Liver (tissue), 9 donors: Measurements from ENCODE around the gene SPAG9. TPM values are rescaled to one million over a fixed set of nuclear protein-coding genes. Genes with fewer than 3 reads are reported as not detected.

Experiments used
- DNase-seq: peaks from one replicate; pipeline ENCODE4 v3.0.0-alpha.2; 2017; ENCODE audit warnings: low spot score
- H3K27ac ChIP-seq, 2 donors: one replicate each; pipeline ENCODE4 v1.7.0; 2013; ENCODE audit warnings: inconsistent platforms in 2 of 2, low read length in 2 of 2, control low read depth in 1 of 2, low read depth in 1 of 2, mild to moderate bottlenecking in 1 of 2
- H3K27me3 ChIP-seq, 4 donors: one replicate each; pipeline versions ENCODE4 v1.6.1 to v1.7.0; 2013; ENCODE audit warnings: low read length in 3 of 4, inconsistent platforms in 1 of 4, mild to moderate bottlenecking in 1 of 4, moderate library complexity in 1 of 4; ENCODE audit not compliant: control insufficient read depth in 4 of 4, insufficient read depth in 4 of 4
- H3K36me3 ChIP-seq, 4 donors: one replicate each; pipeline versions ENCODE4 v1.6.1 to v1.7.0; 2013; ENCODE audit warnings: low read length in 3 of 4, mild to moderate bottlenecking in 3 of 4, low read depth in 1 of 4, moderate library complexity in 1 of 4; ENCODE audit not compliant: control insufficient read depth in 4 of 4, insufficient read depth in 3 of 4
- H3K4me1 ChIP-seq, 4 donors: one replicate each; pipeline versions ENCODE4 v1.6.1 to v1.7.0; 2013; ENCODE audit warnings: low read length in 3 of 4, mild to moderate bottlenecking in 3 of 4, moderate library complexity in 1 of 4; ENCODE audit not compliant: control insufficient read depth in 4 of 4, insufficient read depth in 4 of 4
- H3K4me3 ChIP-seq, 3 donors: one replicate each; pipeline versions ENCODE4 v1.6.1 to v1.7.0; 2013; ENCODE audit warnings: low read length in 3 of 3, control low read depth in 1 of 3, low read depth in 1 of 3, mild to moderate bottlenecking in 1 of 3
- H3K9ac ChIP-seq, 2 donors: one replicate each; pipeline ENCODE4 v1.7.0; 2013; ENCODE audit warnings: low read length in 2 of 2, mild to moderate bottlenecking in 2 of 2, moderate library complexity in 2 of 2, control low read depth in 1 of 2, low read depth in 1 of 2
- H3K9me3 ChIP-seq, 4 donors: one replicate each; pipeline versions ENCODE4 v1.6.1 to v1.7.0; 2013; ENCODE audit warnings: low read length in 3 of 4; ENCODE audit not compliant: control insufficient read depth in 4 of 4
- EGR1 ChIP-seq, 2 donors: IDR thresholded peaks; 2 replicates each; pipeline ENCODE4 v1.6.1; 2016 to 2018; ENCODE audit warnings: antibody characterized with exemption in 2 of 2, low read depth in 2 of 2
- FOXA2 ChIP-seq: IDR thresholded peaks from 2 replicates; pipeline ENCODE4 v1.6.1; 2016; ENCODE audit warnings: antibody characterized with exemption
- HNF4A ChIP-seq, 2 donors: conservative IDR thresholded peaks; 2 replicates each; pipeline ENCODE4 v1.6.1; 2016; ENCODE audit warnings: antibody characterized with exemption in 2 of 2, mild to moderate bottlenecking in 2 of 2
- HNF4G ChIP-seq: IDR thresholded peaks from 2 replicates; pipeline ENCODE4 v1.6.1; 2016; ENCODE audit warnings: antibody characterized with exemption
- NR2F2 ChIP-seq: IDR thresholded peaks from 2 replicates; pipeline ENCODE4 v1.6.1; 2016; ENCODE audit warnings: antibody characterized with exemption
- RAD21 ChIP-seq, 2 donors: IDR thresholded peaks; 2 replicates each; pipeline ENCODE4 v1.6.1; 2016; ENCODE audit warnings: antibody characterized with exemption in 2 of 2, mild to moderate bottlenecking in 2 of 2
- SP1 ChIP-seq: IDR thresholded peaks from 2 replicates; pipeline ENCODE4 v1.6.1; 2018; ENCODE audit warnings: antibody characterized with exemption, mild to moderate bottlenecking
- YY1 ChIP-seq: IDR thresholded peaks from 2 replicates; pipeline ENCODE4 v1.6.1; 2016; ENCODE audit warnings: antibody characterized with exemption, mild to moderate bottlenecking
- WGBS: extraction: QIAGEN DNeasy Blood & Tissue Kit; methylation state at CpG from one replicate; pipeline ENCODE4 v1.1.7; 2013; 5-methylcytosine and 5-hydroxymethylcytosine counted together
- polyA plus RNA-seq, 2 donors: library from polyadenylated mRNA; stranded (reverse) in 1 of 2; unstranded in 1 of 2; fragments of 200-250 nt in 1 of 2; fragments of >200 nt in 1 of 2; fragmentation: Nextera tagmentation in 1 of 2; extraction: Ambion mirVana in 1 of 2; gene quantifications; one replicate each; pipeline versions ENCODE4 v1.2.1 to v1.2.3, GENCODE V29; 2013 to 2015
- total RNA-seq, 2 donors: library from RNA; depleted of rRNA; stranded (reverse); fragments of >200 nt; gene quantifications; one replicate each; pipeline ENCODE4 v1.2.3, GENCODE V29; 2014
- TF ChIP-seq, protein P1 (sequence below): IDR thresholded peaks from 2 replicates; pipeline ENCODE4 v1.6.1; 2016; ENCODE audit warnings: antibody characterized with exemption
- TF ChIP-seq, protein P2 (sequence below): fragments of 150-350 bp; IDR thresholded peaks from 2 replicates; pipeline ENCODE4 v1.5.1; 2017; ENCODE audit warnings: improper control_type of control experiment, low read depth, low read length; ENCODE audit not compliant: missing input control
- TF ChIP-seq, protein P3 (sequence below): IDR thresholded peaks from 2 replicates; pipeline ENCODE4 v1.6.1; 2016; ENCODE audit warnings: antibody characterized with exemption
- TF ChIP-seq, protein P4 (sequence below): IDR thresholded peaks from 2 replicates; pipeline ENCODE4 v1.6.1; 2016; ENCODE audit warnings: antibody characterized with exemption
- TF ChIP-seq, protein P5 (sequence below): IDR thresholded peaks from 2 replicates; pipeline ENCODE4 v1.6.1; 2016; ENCODE audit warnings: antibody characterized with exemption, mild to moderate bottlenecking
- donor health status: healthy.
- donor health status: healthy.
- donor health status: healthy.
- donor health status: healthy.
- donor health status: healthy.

Gene SPAG9
- total and polyA plus RNA-seq, 4 donors: 12.0 to 94.0 (median 18.4) TPM

DNA sequence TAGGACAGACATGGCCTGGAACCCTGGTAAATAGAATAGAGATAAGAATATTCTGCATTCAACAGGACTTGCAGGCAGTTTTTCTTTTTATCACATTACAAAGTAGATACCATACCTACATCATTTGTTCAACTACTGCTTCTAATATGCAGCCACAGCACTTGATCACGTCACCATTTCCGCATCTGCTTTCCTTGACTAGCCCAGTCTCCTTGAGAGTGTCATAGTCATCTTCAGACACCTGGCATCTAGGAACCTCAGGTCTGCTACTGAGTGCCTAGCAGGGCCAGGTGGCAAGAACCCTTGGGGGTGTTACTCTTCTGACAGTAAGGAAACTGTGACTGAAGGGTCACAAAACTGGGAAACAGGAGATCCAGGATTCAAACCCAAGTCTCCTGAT, 161.3 kb downstream of the SPAG9 start:
- no peak for DNase-seq
- no peaks in the 10 kb centered on the region for H3K9me3 ChIP-seq
- H3K36me3 ChIP-seq: peaks cover 0 to 8% (median 3%) of the 10 kb centered on the region in 4 donors
- 96% methylated on average over 2 of the region's 2 CpGs for WGBS
- peaks cover 2 to 31% (median 8%) of the 10 kb centered on the region in 4 donors for H3K4me1 ChIP-seq
- no peak overlapping the region for H3K4me3 ChIP-seq
- H3K27me3 ChIP-seq: no peaks in the 10 kb centered on the region
- no peak for TF ChIP-seq YY1
- TF ChIP-seq FOXA2: no peak
- no peak for TF ChIP-seq EGR1 (IDR thresholded peaks at IDR 0.05; ENCODE audit: low read depth in 2 of 2)
- no peak for TF ChIP-seq RAD21 (IDR thresholded peaks at IDR 0.05)
- TF ChIP-seq, protein P1, sequence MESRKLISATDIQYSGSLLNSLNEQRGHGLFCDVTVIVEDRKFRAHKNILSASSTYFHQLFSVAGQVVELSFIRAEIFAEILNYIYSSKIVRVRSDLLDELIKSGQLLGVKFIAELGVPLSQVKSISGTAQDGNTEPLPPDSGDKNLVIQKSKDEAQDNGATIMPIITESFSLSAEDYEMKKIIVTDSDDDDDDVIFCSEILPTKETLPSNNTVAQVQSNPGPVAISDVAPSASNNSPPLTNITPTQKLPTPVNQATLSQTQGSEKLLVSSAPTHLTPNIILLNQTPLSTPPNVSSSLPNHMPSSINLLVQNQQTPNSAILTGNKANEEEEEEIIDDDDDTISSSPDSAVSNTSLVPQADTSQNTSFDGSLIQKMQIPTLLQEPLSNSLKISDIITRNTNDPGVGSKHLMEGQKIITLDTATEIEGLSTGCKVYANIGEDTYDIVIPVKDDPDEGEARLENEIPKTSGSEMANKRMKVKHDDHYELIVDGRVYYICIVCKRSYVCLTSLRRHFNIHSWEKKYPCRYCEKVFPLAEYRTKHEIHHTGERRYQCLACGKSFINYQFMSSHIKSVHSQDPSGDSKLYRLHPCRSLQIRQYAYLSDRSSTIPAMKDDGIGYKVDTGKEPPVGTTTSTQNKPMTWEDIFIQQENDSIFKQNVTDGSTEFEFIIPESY: no peak
- TF ChIP-seq HNF4A (conservative IDR thresholded peaks at IDR 0.05): no peak
- H3K27ac ChIP-seq: no peak overlapping the region
- no peak overlapping the region for H3K9ac ChIP-seq

DNA sequence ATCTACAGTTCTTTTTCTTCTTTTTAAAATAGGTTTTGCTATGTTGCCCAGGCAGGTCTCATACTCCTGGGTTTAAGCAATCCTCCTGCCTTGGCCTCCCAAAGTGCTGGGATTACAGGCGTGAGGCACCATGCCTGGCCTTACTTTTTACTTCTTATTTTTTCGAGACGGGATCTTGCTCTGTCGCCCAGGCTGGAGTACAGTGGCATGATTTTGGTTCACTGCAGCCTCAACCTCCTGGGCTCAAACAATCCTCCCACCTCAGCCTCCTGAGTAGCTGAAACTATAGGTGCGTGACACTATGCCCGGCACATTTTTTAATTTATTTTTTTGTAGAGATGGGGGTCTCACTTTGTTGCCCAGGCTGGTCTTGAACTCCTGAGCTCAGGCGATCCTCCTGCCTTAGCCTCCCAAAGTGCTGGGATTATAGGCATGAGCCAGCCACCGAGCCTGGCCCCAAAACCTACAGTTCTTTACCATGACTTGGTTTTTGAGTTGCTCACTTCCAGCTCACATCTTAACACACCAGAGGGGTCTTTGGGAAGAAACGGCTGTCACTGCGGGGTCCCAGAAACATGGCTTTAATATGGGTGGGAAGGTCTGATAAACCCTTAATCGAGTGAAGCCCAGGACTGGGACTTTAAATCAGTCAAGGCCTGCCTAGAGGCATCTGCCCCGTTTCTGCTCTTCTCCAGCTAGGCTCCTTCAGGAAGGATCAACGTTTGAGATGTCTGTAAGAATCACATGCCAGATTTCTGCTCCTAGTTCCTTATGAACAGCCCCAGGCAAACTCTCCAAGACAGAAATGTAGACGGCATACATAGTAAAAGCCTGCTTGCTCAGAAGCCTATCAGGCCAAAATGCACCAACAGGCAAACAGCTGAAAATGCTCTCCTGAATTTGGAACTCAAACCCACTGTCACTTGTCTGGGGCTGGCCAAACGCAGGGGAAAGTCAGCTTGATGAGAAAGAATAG, 162.8 kb downstream of the SPAG9 start:
- Histone ChIP-seq H3K4me3 (no peak overlapping the region), H3K27me3 (no peaks in the 10 kb centered on the region), H3K27ac (no peak overlapping the region), H3K9ac (no peak overlapping the region), H3K4me1 (peaks cover 0 to 20% (median 0%) of the 10 kb centered on the region in 4 donors), H3K9me3 (no peaks in the 10 kb centered on the region), H3K36me3 (peaks cover 0 to 8% (median 3%) of the 10 kb centered on the region in 4 donors)
- 91% methylated on average over 15 of the region's 15 CpGs for WGBS
- no peak for TF ChIP-seq EGR1 (IDR thresholded peaks at IDR 0.05; ENCODE audit: low read depth in 2 of 2)
- TF ChIP-seq, protein P2, sequence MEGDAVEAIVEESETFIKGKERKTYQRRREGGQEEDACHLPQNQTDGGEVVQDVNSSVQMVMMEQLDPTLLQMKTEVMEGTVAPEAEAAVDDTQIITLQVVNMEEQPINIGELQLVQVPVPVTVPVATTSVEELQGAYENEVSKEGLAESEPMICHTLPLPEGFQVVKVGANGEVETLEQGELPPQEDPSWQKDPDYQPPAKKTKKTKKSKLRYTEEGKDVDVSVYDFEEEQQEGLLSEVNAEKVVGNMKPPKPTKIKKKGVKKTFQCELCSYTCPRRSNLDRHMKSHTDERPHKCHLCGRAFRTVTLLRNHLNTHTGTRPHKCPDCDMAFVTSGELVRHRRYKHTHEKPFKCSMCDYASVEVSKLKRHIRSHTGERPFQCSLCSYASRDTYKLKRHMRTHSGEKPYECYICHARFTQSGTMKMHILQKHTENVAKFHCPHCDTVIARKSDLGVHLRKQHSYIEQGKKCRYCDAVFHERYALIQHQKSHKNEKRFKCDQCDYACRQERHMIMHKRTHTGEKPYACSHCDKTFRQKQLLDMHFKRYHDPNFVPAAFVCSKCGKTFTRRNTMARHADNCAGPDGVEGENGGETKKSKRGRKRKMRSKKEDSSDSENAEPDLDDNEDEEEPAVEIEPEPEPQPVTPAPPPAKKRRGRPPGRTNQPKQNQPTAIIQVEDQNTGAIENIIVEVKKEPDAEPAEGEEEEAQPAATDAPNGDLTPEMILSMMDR: no peak
- TF ChIP-seq SP1: no peak
- TF ChIP-seq, protein P3, sequence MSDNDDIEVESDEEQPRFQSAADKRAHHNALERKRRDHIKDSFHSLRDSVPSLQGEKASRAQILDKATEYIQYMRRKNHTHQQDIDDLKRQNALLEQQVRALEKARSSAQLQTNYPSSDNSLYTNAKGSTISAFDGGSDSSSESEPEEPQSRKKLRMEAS: no peak
- TF ChIP-seq, protein P4, sequence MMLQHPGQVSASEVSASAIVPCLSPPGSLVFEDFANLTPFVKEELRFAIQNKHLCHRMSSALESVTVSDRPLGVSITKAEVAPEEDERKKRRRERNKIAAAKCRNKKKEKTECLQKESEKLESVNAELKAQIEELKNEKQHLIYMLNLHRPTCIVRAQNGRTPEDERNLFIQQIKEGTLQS: no peak
- TF ChIP-seq, protein P5, sequence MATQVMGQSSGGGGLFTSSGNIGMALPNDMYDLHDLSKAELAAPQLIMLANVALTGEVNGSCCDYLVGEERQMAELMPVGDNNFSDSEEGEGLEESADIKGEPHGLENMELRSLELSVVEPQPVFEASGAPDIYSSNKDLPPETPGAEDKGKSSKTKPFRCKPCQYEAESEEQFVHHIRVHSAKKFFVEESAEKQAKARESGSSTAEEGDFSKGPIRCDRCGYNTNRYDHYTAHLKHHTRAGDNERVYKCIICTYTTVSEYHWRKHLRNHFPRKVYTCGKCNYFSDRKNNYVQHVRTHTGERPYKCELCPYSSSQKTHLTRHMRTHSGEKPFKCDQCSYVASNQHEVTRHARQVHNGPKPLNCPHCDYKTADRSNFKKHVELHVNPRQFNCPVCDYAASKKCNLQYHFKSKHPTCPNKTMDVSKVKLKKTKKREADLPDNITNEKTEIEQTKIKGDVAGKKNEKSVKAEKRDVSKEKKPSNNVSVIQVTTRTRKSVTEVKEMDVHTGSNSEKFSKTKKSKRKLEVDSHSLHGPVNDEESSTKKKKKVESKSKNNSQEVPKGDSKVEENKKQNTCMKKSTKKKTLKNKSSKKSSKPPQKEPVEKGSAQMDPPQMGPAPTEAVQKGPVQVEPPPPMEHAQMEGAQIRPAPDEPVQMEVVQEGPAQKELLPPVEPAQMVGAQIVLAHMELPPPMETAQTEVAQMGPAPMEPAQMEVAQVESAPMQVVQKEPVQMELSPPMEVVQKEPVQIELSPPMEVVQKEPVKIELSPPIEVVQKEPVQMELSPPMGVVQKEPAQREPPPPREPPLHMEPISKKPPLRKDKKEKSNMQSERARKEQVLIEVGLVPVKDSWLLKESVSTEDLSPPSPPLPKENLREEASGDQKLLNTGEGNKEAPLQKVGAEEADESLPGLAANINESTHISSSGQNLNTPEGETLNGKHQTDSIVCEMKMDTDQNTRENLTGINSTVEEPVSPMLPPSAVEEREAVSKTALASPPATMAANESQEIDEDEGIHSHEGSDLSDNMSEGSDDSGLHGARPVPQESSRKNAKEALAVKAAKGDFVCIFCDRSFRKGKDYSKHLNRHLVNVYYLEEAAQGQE: no peak
- TF ChIP-seq HNF4G: no peak
- TF ChIP-seq RAD21 (IDR thresholded peaks at IDR 0.05): no peak
- TF ChIP-seq HNF4A (conservative IDR thresholded peaks at IDR 0.05): no peak
- no peak for TF ChIP-seq NR2F2
- DNase-seq: no peak
